Sigmoid colon (tissue), 7 donors: ENCODE data around the gene PKP1. TPM values are rescaled to one million over a fixed set of nuclear protein-coding genes. Genes with fewer than 3 reads are reported as not detected.

ENCODE experiments used
- DNase-seq: peaks from one replicate; pipeline ENCODE4 v3.0.0-alpha.2; 2019
- H3K27ac ChIP-seq, 4 donors: fragments of 200-600 bp; sonication (generic); one replicate each; pipeline ENCODE4 v1.5.1; 2016 to 2019; ENCODE audit warnings: mild to moderate bottlenecking in 1 of 4
- H3K27me3 ChIP-seq, 3 donors: fragments of 200-600 bp; sonication (generic); one replicate each; pipeline ENCODE4 v1.5.1; 2019; ENCODE audit warnings: mild to moderate bottlenecking in 1 of 3
- H3K36me3 ChIP-seq, 4 donors: fragments of 200-600 bp; sonication (generic); one replicate each; pipeline ENCODE4 v1.5.1; 2016 to 2019
- H3K4me1 ChIP-seq, 4 donors: fragments of 200-600 bp; sonication (generic); one replicate each; pipeline ENCODE4 v1.5.1; 2017 to 2019
- H3K4me3 ChIP-seq, 4 donors: fragments of 200-600 bp; sonication (generic); one replicate each; pipeline ENCODE4 v1.5.1; 2017 to 2019; ENCODE audit warnings: mild to moderate bottlenecking in 2 of 4, moderate library complexity in 1 of 4
- H3K9me3 ChIP-seq, 4 donors: fragments of 200-600 bp in 3 of 4; sonication (generic) in 3 of 4; one replicate each; pipeline versions ENCODE4 v1.5.1 to v1.6.1; 2013 to 2019
- CTCF ChIP-seq, 4 experiments: fragments of 450-650 bp in 3 of 4; fragments of 200-600 bp in 1 of 4; IDR thresholded peaks; one replicate each; pipeline ENCODE4 v1.5.1; 2016 to 2019; ENCODE audit warnings: antibody characterized with exemption in 4 of 4, mild to moderate bottlenecking in 3 of 4, moderate library complexity in 2 of 4
- EP300 ChIP-seq, 4 donors: sonication (generic); formaldehyde crosslinking; IDR thresholded peaks; one replicate each; pipeline ENCODE4 v1.6.1; 2017; ENCODE audit warnings: antibody characterized with exemption in 4 of 4
- POLR2A ChIP-seq, 2 donors: fragments of 450-650 bp; IDR thresholded peaks; one replicate each; pipeline ENCODE4 v1.6.1; 2016; ENCODE audit warnings: antibody characterized with exemption in 2 of 2, mild to moderate bottlenecking in 2 of 2, moderate library complexity in 2 of 2
- POLR2AphosphoS5 ChIP-seq, 4 donors: sonication (generic); formaldehyde crosslinking; IDR thresholded peaks; one replicate each; pipeline ENCODE4 v1.6.1; 2017; ENCODE audit warnings: antibody characterized with exemption in 4 of 4
- WGBS, 2 donors: extraction: QIAGEN DNeasy Blood & Tissue Kit; methylation state at CpG; one replicate each; pipeline ENCODE4 v1.1.7; 2013; 5-methylcytosine and 5-hydroxymethylcytosine counted together
- intact Hi-C: fragments of 100-400 bp; cut with DNase I; formaldehyde crosslinking; loops from one replicate; pipeline ENCODE4 v1.15.1; 2023
- polyA plus RNA-seq, 3 donors: library from polyadenylated mRNA; stranded (reverse); fragments of 200-250 nt; gene quantifications; one replicate each; pipeline ENCODE4 v1.2.3, GENCODE V29; 2013
- total RNA-seq, 4 donors: library from RNA; depleted of rRNA; stranded (reverse); fragments of >200 nt; gene quantifications; one replicate each; pipeline ENCODE4 v1.1.0, GENCODE V29; 2016
- donor health status: healthy with polysubstance abuse.
- donor health status: Bipolar disorder and iron deficiency.
- donor health status: healthy.

PKP1 gene
- total and polyA plus RNA-seq, 7 donors = under 0.01 to 0.60 (median 0.16) TPM; not detected in 2

GRCh38 chr1:201346337-201346939 lies 63.1 kb downstream of the PKP1 start:
- TF ChIP-seq CTCF (IDR thresholded peaks at IDR 0.05) = peak in 1 of 4 experiments; percentile 29
- TF ChIP-seq EP300 (IDR thresholded peaks at IDR 0.05) = no peak
- 42 to 53% methylated on average over 5 of the region's 5 CpGs for WGBS, 2 donors
- intact Hi-C loops = no loop called here
- no peak for DNase-seq
- Histone ChIP-seq H3K9me3 (no peaks in the 10 kb centered on the region), H3K27ac (no peak overlapping the region), H3K27me3 (peaks cover 0 to 10% (median 0%) of the 10 kb centered on the region in 3 donors), H3K4me1 (no peaks in the 10 kb centered on the region), H3K4me3 (no peak overlapping the region), H3K36me3 (no peaks in the 10 kb centered on the region)

GRCh38 chr1:201346987-201347386 lies 63.7 kb downstream of the PKP1 start:
- TF ChIP-seq CTCF (IDR thresholded peaks at IDR 0.05) (no peak), POLR2AphosphoS5 (IDR thresholded peaks at IDR 0.05) (no peak), POLR2A (IDR thresholded peaks at IDR 0.05) (no peak), EP300 (IDR thresholded peaks at IDR 0.05) (no peak)
- no peaks in the 10 kb centered on the region for H3K9me3 ChIP-seq
- intact Hi-C loops = no loop called here
- no peaks in the 10 kb centered on the region for H3K4me1 ChIP-seq
- no peaks in the 10 kb centered on the region for H3K36me3 ChIP-seq
- DNase-seq = no peak
- no peak overlapping the region for H3K4me3 ChIP-seq
- H3K27me3 ChIP-seq = peaks cover 0 to 10% (median 0%) of the 10 kb centered on the region in 3 donors
- WGBS, 2 donors = 36 to 45% methylated on average over 2 of the region's 2 CpGs
- no peak overlapping the region for H3K27ac ChIP-seq

GRCh38 chr1:201347498-201348210 lies 64.3 kb downstream of the PKP1 start:
- Histone ChIP-seq H3K4me3 (no peak overlapping the region), H3K36me3 (no peaks in the 10 kb centered on the region), H3K9me3 (no peaks in the 10 kb centered on the region), H3K27ac (no peak overlapping the region), H3K4me1 (no peaks in the 10 kb centered on the region), H3K27me3 (peaks cover 0 to 10% (median 0%) of the 10 kb centered on the region in 3 donors)
- intact Hi-C loops = no loop called here
- TF ChIP-seq POLR2A (IDR thresholded peaks at IDR 0.05) = no peak
- TF ChIP-seq POLR2AphosphoS5 (IDR thresholded peaks at IDR 0.05) = no peak
- TF ChIP-seq EP300 (IDR thresholded peaks at IDR 0.05) = no peak
- no peak for TF ChIP-seq CTCF (IDR thresholded peaks at IDR 0.05)
- no peak for DNase-seq
- 26% methylated on average over 7 of the region's 7 CpGs for WGBS, 2 donors

- no peaks in the 10 kb centered on the region for H3K4me1 ChIP-seq
- WGBS, 2 donors = 13 to 25% methylated on average over 6 of the region's 6 CpGs
- no peak for TF ChIP-seq POLR2AphosphoS5 (IDR thresholded peaks at IDR 0.05)
- TF ChIP-seq CTCF (IDR thresholded peaks at IDR 0.05) = peak in 2 of 4 experiments; percentile 24 to 42
- peaks cover 0 to 10% (median 0%) of the 10 kb centered on the region in 3 donors for H3K27me3 ChIP-seq
- no peaks in the 10 kb centered on the region for H3K9me3 ChIP-seq
- H3K27ac ChIP-seq = no peak overlapping the region
- no peak for DNase-seq
- intact Hi-C loops = no loop called here
- H3K36me3 ChIP-seq = no peaks in the 10 kb centered on the region
- no peak overlapping the region for H3K4me3 ChIP-seq
Measured at GRCh38 chr1:201348211-201348566, 64.9 kb downstream of the PKP1 start.
